GM19193 (cell line): ENCODE results near the gene PLA2G2D.

Experiments
- POLR2A ChIP-seq: IDR thresholded peaks from 4 replicates; pipeline ENCODE4 v1.6.1; 2011; ENCODE audit not compliant: insufficient read depth, insufficient read length; ENCODE audit errors: extremely low read depth

PLA2G2D gene

DNA sequence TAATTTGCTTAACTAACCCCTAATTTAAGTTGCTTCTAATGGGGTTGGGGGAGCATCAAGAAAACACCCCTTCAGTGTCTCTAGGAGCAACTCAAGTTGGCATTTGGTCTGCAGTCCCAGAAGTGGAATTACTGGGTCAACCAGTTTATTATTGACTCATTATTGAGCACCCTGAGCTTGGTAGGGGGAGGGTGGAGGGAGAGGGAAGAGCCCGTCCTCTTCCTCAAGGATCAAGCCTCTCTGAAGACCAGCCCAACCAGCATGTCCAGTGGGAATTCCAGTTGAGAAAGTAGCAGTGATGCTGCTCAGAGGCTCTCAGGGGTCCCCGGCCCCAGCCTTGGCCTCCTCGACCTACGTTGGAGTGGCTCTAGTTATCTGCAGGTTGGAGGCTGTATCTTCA lies 17.7 kb upstream of the PLA2G2D start:
- no peak for TF ChIP-seq POLR2A

DNA sequence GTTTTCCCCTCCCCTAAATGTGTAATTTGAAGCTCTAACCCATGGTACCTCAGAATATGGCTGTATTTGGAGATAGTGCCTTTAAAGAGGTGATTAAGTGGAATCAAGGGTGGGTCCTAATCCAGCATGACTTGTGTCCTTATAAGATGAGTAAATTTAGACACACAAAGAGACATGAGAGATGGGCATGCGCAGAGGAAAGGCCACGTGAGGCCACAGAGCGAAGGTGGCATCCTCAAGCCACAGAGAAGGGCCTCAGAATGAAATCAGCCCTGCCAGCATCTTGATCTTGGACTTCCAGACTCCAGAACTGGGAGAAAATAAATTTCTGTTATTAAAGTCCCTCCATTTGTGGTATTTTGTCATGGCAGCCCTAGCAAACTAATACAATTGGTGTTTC lies 16.9 kb upstream of the PLA2G2D start:
- TF ChIP-seq POLR2A = no peak

DNA sequence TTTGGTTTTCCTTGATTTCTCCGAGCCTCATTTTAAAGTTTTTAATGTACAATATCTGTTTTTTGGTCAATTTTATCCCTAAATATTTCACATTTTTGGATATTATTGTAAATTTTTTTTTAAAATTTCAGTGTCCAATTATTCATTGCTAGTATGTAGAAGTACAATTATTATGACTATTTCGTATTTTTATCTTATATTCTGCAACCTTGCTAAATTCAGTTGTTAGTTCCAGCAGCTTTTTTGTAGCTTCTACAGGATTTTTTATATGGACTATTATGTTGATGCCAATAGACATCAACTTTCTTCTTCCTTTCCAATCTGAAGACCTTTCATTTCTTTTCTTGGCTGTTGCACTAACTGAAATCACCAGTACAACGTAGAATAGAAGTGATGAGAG lies 15.7 kb upstream of the PLA2G2D start:
- no peak for TF ChIP-seq POLR2A

DNA sequence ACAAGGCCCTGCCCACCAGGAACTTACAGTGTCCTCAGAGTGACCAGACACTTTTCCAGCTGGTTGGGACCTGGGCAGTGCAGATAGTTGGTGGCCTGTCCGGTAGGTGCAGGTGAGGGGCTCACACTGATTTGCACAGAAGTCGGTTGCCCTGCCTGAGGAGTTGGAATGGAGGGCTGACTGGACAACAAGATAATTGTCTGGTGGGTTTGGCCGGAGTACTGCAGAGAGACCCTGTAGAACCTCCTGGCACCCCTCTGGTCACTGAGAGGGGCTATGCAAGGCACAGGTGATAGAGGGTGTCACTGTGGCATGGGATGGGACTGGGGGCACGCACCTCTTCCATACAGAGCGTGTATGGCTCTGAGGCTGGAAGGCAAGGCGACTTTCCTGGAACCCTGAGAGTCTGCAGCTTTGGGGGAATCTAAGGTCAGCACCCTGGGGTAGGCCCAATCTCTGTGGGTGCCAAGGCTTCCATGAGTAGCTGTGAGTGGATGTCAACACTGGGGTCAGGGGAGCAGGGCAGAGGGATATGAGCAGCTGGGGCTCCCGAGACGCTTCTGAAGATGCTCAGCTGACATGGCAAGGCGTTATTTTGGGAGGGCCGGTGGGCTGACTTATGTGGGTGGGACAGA lies 7.6 kb upstream of the PLA2G2D start:
- no peak for TF ChIP-seq POLR2A

DNA sequence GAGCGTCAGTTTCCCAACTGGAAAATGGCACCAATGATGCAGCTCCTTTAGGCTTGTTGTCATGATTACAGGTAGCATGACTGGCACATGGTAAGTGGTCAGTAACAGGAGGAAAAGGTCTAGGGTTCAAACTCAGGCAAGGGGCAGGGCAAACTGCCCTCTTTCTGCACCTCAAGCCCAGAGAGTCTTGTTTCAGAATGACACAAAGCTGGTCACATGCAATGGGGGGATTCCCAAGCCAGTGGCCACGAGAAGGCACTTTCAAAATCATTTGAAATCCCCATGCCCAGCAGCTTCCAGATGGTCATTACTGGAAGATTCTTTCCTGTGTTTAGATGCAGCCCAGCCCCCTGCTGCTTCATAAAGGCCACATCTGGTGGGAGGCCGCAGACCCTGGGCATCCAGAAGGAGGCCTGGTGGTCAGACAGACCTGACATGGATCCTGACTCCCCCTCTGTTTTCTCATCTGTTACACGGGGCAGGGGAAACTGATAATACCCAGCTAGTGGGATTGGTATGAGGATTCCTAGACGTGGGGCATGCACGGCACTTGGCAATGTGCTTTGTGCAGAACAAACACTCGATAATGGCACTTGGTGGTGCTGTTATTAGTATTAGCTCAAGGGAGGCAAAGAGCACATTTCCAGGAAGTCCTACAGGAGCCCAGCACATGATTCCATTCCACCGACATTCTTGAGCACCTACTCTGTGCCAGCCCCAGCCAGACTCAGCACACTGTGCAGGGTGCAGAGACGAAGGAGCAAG lies 6.9 kb upstream of the PLA2G2D start:
- TF ChIP-seq POLR2A = no peak

DNA sequence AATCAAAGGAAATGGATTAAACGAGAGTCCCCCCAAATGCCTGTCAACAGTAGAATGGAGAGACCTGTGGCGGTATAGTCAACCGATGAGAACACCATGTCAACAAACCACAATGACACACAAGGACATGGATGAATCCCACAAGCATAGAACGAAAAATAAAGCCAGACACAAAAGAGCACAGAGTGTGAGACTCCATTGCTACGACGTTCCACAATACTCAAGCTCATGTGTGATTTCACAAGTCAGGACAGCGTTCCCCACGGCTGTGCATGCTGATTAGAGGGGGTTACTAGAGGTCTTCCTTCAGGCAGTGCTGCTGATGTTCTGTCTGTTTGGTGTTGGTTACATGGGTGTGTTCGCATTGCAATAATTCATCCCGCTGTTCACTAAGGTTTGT lies 5.8 kb upstream of the PLA2G2D start:
- no peak for TF ChIP-seq POLR2A

DNA sequence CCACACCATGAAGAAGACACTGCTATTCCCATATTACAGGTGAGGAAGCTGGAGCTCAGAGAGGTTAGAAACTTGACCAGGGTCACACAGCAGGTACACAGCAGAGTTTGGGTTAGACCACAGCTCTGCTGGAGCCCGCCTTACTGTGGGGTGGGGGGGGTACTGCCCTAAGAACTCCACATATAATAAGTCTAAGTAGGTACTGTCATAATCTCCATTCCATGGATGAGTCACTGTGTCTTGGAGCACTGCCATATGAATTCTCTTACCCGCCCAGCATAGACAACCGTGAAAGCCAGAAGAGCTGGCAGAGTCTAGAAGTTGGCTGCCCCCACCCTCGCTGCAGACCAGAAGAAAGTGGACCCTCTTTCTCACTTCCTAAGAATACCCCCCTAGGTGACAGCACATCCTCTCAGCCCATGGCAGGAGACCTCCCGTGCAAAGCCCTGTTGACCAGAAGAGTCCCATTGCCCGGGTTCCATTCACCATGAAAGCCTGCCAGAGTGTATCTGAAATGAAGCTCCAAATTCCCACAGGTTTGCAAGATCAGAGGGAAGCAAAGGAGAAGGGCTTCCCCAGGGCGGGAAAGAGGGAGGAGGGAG lies 5.2 kb upstream of the PLA2G2D start:
- no peak for TF ChIP-seq POLR2A

DNA sequence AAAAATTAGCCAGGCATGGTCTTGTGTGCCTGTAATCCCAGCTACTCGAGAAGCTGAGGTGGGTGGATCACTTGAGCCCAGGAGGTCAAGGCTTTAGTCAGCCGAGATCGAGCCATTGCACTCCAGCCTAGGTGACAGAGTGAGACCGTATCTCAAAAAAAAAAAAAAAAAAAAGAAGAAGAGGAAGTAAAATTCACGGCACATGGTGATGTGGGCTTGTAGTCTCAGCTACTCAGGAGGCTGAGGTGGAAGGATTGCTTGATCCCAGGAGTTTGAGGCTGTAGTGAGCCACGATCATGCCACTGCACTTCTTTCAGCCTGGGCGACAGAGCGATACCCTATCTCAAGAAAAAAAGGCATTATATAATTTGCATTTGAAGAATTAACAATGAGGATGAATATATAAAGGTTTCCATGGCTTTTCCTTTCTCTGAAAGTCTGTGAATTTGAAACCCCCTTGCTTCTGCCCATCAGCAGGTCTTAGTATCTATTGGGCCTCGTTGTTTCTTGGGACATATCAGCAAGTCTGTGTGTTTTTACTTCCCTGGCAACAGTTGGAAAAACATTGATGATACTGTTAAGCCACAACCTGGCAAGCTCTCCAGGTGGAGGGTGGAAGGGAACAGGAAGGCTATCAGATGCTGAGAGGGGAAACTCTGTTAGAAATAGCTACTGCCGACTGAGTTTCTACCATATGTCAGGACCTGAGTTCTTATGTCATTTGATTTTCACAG lies 4.6 kb upstream of the PLA2G2D start:
- TF ChIP-seq POLR2A = no peak

DNA sequence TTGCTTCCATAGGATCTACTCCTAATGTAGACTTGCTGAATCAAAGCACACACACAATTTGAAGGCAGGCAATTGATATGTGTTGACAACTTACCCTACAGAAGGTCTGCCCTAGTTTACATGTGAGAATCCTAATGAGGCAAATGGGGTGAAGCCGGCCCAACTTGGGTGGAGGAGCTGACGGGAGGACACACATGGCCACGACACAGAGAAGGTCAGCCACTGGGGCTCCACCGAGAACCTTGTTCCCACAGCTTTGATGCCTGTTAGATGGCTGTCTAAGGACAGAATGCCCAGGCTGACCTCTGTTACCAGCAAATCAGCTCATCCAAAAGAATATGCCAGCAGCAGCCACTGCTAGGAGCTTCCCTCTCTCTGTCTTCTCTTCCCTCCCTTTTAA lies 1.5 kb upstream of the PLA2G2D start:
- no peak for TF ChIP-seq POLR2A

DNA sequence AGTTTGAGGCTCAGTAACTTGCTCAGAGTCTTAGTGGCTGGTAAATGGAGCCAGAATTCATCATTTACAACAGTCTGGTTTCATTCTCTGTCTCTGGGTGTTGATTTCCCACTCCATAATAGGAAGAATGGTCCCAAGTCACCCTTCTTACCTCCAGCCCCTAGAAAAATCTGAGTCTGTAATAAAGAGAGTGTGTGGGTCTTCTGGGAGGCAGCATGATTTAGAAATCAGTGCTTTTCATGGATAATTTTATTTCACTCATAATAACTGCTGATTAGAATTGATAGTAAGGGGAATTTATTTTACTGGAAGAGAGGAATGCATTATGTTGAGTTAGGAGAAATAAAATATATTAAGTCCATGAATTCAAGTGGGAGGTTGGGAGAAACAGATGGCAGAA lies 2.1 kb downstream of the PLA2G2D start:
- TF ChIP-seq POLR2A = no peak

DNA sequence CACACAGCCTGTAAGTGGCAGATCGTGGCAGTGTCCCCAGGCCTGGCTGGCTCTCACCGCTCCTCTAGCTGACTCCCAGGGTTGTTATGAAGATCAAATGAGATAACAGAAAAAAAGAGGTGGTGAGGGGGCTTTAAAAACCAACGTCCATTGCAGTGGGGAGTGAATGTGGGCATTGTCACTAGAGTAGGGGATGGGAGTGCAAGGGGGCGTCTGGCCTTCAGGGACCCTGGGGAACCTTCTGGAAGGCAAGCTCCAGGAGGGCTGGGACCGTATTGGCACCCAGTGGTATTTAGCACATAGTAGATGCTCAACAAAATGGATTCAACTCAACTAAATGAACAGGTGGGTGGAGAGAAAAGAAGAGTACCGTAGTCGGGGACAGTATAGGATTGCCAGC lies 3.4 kb downstream of the PLA2G2D start:
- TF ChIP-seq POLR2A = no peak

DNA sequence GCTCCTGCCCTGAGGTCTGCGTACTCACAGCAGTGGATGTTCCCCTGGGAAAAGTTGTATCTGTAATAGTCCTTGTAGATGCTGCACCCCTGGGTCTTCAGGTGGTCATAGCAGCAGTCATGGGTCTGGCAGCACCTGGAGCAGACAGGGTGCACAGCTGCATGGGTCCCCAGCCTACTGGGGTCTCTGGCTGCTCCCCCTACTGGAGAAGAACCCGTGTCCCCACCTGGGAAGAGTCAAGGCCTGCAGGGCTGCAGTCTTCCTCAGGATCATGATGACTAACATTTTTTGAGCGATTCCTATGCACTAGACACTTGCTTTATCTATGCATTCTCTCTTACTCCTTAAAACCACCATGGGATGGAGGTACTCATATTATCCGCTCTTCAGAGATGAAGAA lies 3.9 kb downstream of the PLA2G2D start:
- no peak for TF ChIP-seq POLR2A

DNA sequence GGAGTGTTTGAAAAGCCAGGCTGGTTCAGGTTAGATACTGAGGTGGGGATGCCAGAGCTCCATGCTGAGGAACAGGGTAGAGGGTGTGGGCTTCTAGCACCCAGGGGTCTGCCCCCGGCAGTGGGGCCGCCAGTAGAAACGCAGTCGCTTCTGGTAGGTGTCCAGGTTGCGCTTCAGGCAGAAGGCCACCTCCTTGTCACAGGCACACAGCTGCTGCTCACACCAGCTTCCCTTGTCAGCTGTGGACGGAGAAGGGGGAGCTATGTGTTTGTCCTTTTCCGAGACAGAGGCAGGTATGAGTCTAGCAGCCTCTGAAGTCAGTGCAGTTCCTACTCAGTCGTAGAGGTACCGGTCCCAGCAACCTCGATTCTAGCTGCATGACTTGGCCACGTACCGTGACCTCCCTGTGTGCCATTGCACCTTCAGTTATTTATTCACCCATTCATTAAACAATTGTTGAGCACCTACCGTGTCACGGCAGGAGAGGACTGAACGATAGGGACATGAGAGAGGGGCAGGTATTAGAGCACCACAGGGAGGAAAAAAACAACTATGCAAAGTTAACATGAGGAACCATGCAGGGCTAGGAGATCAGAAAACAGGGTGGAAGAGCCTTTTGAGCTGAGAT lies 5.2 kb downstream of the PLA2G2D start:
- no peak for TF ChIP-seq POLR2A

DNA sequence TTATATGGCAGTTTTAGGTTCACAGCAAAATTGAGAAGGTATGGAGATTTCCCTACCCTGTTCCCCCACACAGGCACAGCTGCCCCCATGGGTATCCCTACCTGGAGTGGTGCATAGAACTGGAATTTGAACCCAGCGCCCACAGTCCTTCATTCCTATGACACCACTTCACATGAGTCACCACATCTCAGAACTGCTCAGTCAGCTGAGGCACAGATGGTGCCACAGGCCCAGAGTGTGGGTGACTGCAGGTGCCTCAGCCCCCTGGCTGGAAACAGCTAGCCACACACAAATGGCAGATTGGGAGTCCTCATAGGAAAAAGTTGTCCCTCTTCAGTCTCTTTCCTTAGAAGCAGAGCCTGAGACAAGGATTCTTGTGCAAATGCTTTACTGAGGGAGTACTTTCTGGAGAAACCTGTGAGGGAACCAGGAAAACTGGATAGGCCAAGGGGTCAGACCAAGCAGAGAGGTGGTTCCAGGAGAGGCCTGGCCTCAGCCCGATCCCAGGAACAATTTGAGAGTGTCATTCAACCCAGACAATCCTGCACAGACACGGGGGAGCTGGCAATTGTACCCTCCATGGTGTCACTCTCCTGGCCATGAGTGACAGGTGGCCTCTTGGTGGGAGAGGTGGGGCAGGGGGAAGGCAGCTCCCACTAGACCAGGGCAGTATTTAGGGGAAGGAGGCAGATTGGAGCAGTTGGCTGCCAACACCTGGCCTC lies 6.9 kb downstream of the PLA2G2D start:
- no peak for TF ChIP-seq POLR2A
